ENCODE data around the gene PTPRN2.
"Not testable (repeated sequence)": the region's sequence is repeated elsewhere in the genome, so short reads cannot be mapped to it uniquely, and the experiment has no call there.

Gene PTPRN2

DNA sequence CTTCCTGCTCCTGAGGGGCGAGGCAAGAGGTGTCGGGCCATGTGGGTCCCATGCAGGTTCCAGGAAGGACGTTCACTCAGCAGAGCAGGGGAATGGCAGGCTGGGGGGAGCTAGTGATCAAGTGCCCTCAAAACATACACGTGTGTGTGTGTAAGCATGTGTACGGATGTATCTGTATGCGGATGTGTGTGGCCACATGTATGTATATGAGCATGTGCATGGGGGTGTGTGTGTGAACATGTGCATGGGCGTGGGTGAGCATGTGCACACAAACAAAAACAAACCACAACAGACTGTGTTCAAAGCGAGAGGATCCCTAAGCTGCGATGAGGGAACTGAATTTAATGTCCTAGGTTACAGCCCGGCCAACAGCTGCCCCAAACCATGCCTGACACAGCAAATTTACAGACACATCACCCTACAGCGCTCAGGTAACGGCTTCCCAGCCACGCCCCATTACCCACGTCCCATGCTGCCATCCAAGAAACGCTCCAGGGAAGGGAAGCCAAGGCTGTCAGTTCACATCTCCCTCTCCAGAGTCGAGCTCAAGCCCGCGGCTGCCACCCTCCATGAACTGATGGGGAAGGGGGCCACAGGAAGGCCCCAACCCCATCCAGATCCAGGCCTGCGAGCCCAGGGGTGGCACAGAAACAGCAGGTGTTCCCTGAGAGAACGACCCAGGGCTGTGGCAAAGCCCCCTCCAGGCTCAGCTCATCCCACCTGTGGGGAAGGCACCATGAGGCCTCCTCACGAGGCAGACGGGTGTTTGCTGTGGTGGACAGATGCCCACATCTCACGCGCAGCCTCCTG lies 56.6 kb downstream of the PTPRN2 start:
- DNase-seq: no peak

DNA sequence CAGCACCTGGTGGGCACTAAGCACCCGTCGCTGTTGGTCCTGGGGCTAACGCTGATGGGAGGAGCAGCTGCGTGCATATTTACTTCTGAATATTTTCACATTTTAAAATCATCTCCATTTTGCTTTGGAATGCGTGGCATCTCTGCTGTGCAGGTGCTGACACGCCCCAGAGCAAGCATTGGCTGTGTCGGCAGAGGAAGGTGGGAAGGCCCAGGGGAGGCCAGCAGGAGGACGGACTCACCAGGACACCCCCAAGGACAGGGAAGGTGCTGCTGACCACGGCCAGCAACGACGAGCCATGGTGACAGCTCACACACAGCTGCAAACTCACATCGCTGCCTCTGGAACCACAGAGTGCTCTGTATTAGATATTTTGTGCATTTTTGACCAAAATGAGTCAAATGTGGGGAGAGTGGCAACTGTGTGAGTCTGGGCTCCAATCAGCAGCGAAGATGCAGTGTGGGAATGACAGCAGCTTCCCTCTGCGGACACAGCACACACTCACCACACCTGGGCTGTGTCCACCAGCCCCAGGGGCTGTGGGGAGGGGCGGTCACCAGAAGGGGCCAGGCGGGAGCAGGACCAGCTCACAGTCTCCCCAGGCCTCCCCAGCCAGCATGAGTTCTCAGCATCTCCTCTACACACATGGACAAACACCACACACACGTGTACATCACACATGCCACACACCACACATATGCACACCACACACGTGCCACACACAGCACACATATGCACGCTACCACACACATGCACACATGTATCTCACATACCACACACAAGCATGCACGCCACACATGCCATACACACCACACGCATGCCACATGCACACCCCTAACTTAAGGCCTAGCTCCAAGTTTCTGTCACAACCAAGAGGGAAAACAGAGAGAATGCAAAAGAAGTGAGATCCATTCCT lies 58.2 kb downstream of the PTPRN2 start:
- no peak for DNase-seq

DNA sequence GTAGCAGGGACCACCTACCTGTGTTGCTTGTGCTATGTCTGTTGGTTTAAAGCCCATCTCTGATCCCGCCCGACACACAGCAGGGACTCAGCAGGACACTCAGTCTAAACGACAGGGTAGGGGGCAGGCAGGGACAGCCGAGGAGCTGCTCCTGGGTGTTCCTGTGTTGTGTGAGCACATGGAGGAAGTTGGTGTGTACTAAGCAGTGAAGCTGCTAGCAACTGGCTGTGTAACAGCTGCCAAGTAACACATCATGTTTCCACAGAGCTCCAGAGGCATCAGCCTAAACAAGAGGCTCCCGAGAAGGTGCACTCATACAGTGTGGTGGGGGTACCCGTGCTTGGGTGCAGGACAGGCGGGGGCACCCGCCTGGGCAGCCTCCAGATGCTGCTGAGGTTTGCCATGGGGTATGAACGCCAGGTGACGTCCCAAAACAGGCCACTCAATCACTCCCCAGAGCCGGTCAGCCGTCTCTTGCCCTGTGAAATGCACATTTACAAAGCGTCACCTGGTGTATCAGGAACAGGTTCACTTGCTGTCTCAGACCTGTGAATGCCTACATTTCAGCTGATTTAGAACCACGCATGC lies 59.6 kb downstream of the PTPRN2 start:
- DNase-seq: no peak

DNA sequence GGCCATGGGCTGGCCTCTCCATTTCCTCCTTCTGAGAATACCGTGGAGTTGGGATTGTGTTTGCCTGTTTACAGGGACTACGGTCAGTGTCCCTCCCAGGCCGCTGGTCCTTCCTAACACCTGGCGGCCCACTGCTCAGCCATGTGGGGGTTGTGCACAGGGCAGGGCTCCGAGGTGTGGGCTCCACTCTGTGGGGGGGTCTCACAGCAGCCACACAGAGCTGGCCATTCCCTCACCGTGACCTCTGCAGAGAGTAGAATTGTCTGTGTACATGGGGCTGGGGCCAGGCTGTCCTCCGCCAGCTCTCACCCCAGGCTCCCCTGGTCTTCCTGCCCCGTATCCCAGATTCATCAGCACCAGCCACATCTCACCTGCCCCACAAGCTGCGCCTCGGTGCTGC lies 60.1 kb downstream of the PTPRN2 start:
- DNase-seq: no peak

DNA sequence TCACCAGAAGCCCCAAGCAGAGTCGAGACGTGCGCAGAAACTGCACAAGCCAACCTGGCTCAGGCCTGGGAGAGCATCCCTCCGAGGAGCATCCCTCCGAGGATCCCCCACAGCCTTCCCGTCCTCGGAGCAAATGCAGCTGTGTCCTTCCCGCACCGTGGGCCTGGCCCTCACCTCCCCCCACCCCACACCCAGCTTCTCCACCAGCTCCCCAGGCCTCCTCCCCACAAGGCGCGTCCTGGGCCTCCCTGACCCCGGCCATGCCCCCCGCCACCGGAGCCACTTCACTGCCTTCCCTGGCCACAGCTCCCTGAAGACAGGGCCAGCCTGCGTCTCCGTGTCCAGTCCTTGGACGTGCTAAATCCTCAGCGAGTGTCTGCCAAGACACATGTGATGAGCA lies 60.6 kb downstream of the PTPRN2 start:
- no peak for DNase-seq

DNA sequence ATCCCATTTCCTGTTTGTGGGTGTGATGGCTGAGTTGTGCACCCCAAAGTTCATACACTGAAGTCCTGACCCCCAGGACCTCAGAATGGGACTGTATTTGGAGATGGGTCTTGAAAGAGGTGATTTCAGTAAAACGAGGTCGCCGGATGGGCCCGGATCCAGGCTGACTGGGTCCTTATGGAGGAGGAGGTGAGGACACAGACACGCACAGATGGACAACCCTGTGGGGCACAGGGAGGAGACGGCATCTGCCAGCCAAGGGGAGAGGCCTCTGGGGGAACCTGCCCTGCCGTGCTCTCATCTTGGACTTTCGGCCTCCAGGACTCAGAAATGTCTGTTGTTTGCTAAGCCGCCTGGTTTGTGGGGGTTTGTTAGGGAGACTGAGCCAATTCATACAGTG lies 61.1 kb downstream of the PTPRN2 start:
- no peak for DNase-seq

DNA sequence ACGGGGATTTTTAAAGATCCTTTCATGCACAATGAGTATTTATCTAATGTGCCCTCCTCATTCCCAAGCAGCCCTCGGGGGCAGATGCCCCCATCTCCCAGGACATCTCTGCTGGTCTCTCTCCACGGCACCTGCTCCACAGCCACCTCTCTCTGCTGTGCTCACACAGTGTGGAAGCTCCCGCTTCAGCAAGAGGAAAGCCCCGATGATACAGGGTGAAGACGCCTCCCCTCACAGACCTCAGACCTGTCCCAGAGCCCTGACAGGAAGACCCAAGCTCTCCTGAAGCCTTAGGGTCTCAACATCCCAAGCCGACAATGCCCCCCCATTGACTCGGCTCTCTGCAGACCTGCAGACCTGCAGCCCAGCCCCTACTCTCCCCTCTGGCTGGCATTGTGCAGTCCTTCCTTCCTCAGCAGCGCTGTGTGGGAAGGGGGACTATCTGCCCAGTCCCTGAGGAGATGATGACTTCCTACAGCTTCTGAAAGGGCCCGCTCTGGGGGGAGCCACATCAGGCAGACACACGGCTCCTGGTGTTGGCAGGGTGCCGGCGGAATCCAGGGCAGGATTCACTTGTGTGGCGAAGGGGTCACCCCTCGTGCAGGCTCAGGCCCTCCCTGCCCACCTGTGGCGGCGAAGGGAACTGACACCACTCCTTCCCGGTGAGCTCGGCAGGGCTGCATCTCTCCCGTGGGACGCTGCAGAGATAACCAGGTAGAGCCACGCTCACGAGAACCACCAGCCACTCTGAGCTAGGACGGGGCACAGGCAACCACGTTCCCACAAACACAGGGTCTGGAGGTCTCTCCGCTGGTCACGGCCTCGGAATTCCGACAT lies 61.8 kb downstream of the PTPRN2 start:
- no peak for DNase-seq

DNA sequence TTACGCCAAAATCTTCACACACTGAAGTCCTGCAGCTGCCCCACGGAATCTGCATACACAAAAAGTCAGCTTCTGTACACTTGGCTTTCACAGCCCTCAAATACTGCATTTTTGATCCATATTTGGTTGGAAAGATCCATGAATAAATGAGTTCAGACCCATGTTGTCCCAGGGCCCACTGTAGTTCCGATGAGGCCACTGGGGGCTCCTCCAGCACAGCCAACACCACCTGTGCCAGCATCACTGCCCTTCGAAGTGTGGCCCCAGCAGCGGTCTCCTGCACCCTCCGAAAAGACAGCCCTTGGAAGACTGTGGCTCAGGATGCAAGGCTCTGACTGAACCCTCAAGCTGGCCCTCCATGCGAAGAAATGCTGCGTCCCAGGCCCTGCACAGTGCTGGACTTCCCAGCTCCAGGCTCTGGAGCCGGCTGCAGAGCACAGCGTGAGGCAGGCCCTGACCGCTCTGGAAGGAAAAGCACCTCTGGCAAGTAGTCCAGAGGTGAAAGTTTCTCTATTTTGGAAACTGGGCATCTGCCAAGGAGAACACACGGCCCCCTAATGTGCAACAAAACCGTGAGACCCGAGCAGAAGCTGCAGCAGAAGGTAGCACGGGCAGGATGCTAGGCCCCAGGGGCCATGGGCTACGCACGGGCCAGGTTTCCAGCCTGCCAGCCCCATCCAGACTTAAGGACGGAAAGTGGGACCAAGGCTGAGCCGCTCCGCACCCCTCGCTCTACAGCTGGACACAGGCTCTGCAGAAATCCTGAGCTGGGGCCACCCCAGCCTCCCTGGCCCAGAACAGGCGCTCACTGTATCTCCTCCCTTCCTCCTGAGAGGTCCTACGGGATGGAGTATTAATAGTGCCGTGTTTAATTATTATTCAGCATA lies 62.6 kb downstream of the PTPRN2 start:
- DNase-seq: no peak

DNA sequence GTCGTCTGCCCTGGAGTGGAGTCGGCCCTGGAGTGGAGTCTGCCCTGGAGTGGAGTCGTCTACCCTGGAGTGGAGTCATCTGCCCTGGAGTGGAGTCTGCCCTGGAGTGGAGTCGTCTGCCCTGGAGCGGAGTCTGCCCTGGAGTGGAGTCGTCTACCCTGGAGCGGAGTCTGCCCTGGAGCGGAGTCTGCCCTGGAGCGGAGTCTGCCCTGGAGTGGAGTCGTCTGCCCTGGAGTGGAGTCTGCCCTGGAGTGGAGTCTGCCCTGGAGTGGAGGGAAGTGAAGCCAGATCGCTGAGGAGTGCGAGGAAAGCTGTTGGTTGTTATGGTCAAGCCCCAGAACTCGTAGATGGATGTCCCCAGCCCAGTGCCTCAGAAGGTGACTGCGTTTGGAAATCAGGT lies 63.3 kb downstream of the PTPRN2 start:
- not testable (repeated sequence) for DNase-seq

DNA sequence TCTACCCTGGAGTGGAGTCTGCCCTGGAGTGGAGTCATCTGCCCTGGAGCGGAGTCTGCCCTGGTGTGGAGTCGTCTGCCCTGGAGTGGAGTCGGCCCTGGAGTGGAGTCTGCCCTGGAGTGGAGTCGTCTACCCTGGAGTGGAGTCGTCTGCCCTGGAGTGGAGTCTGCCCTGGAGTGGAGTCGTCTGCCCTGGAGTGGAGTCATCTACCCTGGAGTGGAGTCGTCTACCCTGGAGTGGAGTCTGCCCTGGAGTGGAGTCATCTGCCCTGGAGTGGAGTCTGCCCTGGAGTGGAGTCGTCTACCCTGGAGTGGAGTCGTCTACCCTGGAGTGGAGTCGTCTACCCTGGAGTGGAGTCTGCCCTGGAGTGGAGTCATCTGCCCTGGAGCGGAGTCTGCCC lies 63.7 kb downstream of the PTPRN2 start:
- not testable (repeated sequence) for DNase-seq

DNA sequence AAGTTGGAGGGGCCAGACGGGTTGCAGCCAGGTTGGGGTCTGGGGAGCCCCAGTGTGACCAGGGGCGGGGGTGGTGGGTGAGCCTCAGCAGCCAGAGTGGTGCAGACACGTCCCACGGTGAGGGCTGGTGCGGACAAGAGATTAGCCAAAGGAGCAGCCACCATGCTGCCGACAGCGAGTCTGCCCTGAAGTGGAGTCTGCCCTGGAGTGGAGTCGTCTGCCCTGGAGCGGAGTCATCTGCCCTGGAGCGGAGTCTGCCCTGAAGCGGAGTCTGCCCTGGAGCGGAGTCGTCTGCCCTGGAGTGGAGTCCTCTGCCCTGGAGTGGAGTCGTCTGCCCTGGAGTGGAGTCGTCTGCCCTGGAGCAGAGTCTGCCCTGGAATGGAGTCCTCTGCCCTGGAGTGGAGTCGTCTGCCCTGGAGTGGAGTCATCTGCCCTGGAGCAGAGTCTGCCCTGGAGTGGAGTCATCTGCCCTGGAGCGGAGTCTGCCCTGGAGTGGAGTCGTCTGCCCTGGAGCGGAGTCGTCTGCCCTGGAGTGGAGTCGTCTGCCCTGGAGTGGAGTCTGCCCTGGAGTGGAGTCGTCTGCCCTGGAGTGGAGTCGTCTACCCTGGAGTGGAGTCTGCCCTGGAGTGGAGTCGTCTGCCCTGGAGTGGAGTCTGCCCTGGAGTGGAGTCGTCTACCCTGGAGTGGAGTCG lies 64.3 kb downstream of the PTPRN2 start:
- DNase-seq: not testable (repeated sequence)

DNA sequence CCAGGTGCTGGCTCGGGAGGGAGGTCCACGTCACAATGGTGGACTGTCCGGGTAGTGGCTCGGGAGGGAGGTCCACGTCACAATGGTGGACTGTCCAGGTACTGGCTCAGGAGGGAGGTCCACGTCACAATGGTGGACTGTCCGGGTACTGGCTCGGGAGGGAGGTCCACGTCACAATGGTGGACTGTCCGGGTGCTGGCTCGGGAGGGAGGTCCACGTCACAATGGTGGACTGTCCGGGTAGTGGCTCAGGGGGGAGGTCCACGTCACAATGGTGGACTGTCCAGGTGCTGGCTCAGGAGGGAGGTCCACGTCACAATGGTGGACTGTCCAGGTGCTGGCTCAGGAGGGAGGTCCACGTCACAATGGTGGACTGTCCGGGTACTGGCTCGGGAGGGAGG lies 65.8 kb downstream of the PTPRN2 start:
- DNase-seq: not testable (repeated sequence)

DNA sequence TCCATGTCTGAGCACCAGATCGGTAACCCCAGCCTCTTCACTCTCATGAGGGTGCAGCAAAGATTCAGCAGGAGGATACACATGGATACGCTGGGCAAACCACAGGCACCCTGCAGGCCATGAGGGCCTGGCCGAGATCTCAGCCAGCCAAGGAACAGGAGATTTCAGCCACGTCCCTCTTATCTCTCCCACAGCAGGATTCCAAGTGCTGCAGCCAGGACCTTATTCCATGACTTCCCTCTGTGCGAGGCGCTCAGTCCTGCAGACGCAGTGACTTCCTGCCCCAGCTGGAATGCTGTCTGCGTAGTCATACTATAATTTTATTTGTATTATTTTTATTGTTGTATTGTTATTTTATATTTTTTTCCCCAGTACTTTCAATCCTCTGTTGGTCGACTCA lies 66.8 kb downstream of the PTPRN2 start:
- no peak for DNase-seq

DNA sequence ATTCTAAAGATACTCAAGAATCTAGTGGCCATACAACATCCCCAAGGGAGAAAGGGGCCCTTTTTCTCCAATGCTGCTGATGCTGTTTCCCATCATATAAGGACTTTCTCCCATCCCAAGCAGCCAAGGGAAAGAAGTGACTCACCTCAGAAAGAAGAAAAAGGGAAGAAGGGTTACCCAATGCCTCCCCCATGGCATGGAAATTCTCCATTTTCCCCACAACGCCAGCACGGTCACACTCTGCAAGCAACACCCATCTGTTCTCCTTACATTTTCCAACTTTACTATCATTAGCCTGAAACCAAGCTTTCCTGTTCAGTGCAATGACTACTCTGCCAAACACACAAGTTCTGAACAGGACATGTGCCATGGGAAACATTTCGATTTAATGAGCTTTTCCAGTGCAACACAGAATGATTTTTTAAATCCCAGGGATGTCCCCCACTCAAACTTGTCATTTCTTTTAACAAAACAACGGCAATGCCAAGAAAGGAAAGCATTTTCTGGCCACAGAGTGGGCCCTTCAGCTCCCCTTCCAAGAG lies 67.9 kb downstream of the PTPRN2 start:
- DNase-seq: no peak

DNA sequence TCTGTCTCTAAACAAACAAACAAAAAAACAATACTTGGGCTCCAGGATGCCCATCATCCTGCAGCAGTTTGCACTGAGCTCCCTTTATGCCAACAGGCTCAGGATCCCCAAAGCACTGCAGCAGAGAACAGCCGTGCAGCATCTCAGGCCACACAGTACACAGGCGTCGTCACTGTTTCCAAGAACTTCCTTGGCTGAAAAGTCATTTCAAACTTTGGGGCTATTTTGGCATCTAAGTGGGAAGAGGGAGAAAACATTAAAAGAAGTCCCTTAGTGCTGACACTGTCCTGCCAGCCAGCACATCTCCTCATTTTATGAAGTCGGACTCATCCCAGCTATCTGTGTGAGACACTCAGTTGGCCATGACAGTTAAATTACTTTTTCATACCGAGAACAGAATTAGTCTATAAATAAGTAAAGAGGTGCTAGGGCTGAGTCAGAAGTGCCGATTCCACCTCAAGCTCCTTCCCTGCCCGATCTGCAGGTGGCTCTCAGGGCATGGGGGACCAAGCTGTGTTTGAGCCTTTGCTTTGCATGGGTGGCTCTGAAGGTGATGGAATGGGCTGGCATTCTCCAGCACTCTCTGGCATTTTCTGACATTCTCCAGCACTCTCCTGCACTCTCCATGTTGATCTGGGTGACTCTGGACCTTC lies 68.5 kb downstream of the PTPRN2 start:
- no peak for DNase-seq

DNA sequence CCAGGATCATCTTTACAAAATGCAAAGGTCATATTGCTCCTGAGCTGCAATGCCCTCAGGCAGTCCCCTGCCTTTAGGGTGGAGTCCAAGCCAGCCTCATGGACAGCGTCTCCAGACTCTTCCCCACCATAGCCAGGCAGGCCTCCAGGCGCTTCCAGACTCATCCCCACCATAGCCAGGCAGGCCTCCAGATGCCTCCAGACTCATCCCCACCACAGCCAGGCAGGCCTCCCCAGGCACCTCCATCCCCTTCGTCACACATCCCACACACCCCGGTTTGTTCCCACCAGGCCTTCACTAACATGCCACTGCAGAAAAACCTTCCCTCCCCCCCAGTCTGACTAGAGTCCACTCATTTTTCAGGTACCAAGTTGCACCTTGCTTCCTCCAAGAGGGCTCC lies 70.1 kb downstream of the PTPRN2 start:
- no peak for DNase-seq

DNA sequence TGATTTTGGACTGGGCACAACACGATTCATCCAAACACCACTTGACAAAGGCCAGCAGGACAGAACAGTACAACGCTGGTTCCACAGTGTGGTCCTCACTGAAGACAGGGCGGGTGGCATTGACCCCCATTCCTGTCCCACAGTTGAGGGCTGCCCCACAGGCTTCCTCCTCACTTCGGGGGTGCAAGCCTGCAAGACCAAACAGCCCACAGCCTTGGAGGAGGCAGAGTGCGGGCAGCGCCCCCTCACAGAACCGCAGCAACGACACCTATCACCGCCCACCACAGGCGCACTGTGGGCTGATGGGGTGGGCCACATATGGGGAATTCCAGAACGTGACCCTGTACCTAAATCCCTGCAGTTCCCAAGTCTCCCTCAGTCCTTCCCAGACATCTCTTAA lies 70.6 kb downstream of the PTPRN2 start:
- DNase-seq: no peak

DNA sequence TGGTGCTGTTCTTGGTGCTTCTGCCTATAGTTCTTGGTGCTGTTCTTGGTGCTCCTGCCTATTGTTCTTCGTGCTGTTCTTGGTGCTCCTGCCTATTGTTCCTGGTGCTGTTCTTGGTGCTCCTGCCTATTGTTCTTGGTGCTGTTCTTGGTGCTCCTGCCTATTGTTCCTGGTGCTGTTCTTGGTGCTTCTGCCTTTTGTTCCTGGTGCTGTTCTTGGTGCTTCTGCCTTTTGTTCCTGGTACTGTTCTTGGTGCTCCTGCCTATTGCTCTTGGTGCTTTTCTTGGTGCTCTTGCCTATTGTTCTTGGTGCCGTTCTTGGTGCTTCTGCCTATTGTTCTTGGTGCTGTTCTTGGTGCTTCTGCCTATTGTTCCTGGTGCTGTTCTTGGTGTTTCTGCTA lies 71.1 kb downstream of the PTPRN2 start:
- DNase-seq: no peak

DNA sequence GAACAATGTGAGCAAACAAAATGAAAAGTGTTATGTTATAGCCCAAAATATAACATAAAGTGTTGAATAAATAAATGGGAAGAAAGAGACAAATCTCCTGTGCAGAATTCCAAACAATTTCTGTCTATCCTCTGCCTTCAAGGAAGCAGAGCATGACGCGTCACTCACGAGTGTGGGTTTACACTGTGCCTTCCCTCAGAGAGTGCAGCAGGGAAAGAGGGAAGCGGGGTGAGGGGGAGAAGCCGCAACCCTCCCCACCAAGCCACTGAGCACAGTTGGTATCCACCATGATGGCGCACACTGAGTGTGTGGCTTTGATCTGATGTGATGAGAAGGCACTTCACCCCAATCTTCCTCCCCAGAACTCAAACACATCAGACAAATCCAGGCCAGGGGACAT lies 74.8 kb downstream of the PTPRN2 start:
- DNase-seq: no peak

DNA sequence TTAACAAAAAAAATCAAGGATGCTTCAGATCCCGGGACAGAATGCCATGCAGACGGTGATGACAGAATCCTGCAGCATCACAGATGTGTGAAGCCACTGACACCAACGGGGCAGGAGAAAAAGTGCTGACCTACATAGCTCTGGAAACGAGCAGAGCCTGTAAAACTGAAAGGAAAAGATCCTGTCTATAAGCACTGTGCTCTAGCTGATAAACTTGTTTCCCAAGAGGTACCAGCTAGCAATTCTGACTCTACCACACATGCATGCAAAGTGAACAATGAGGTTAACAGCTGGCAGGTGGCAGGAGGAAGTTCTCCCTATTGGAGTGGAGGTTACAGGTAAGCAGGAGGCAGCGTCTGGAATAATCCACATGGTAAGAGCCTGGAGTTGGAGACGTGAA lies 75.6 kb downstream of the PTPRN2 start:
- DNase-seq: no peak

Data from inflammatory macrophage (primary cell).